ENCODE data around the gene TRIM72. TPM values are rescaled to one million over a fixed set of nuclear protein-coding genes. Genes with fewer than 3 reads are reported as not detected.

Gene TRIM72
- total RNA-seq, 4 donors from 2014 or later, result 76.7 to 101 (median 97.4) TPM

- DNase-seq (no peak), ATAC-seq (no peak)
- intact Hi-C loops (cut with DNase I; ENCODE audit: low total_unique reads), result no loop called here
- TF ChIP-seq CTCF (IDR thresholded peaks at IDR 0.05 in 4 of 5, conservative IDR thresholded peaks at IDR 0.05 in 1 of 5) (no peak), POLR2A (IDR thresholded peaks at IDR 0.05) (no peak)
- Histone ChIP-seq H3K9me3 (no peaks in the 10 kb centered on the region), H3K4me1 (no peaks in the 10 kb centered on the region), H3K27me3 (peaks cover 0 to 2% (median under 1%) of the 10 kb centered on the region in 3 donors), H3K4me3 (no peak overlapping the region), H3K36me3 (no peaks in the 10 kb centered on the region), H3K27ac (no peak overlapping the region)
- in situ Hi-C loops (cut with MboI; ENCODE audit: low sequenced_read_pairs in 4 of 4), result no loop called here
Observed at GRCh38 chr16:31270795-31271194, 56.9 kb downstream of the TRIM72 start.

- no peaks in the 10 kb centered on the region for H3K4me1 ChIP-seq
- in situ Hi-C loops (cut with MboI; ENCODE audit: low sequenced_read_pairs in 4 of 4), result no loop called here
- intact Hi-C loops (cut with DNase I; ENCODE audit: low total_unique reads), result no loop called here
- H3K4me3 ChIP-seq, result no peak overlapping the region
- H3K36me3 ChIP-seq, result no peaks in the 10 kb centered on the region
- H3K9me3 ChIP-seq, result no peaks in the 10 kb centered on the region
- no peak for ATAC-seq
- no peak overlapping the region for H3K27ac ChIP-seq
- TF ChIP-seq POLR2A (IDR thresholded peaks at IDR 0.05), result no peak
- no peak for TF ChIP-seq CTCF (IDR thresholded peaks at IDR 0.05 in 4 of 5, conservative IDR thresholded peaks at IDR 0.05 in 1 of 5)
- DNase-seq, result no peak
- no peaks in the 10 kb centered on the region for H3K27me3 ChIP-seq
Observed at GRCh38 chr16:31271621-31272190, 57.8 kb downstream of the TRIM72 start.

GRCh38 chr16:31273187-31273586 lies 59.3 kb downstream of the TRIM72 start:
- no peak for TF ChIP-seq POLR2A (IDR thresholded peaks at IDR 0.05)
- no peak for TF ChIP-seq CTCF (IDR thresholded peaks at IDR 0.05 in 4 of 5, conservative IDR thresholded peaks at IDR 0.05 in 1 of 5)
- no peak for DNase-seq
- Histone ChIP-seq H3K27ac (no peak overlapping the region), H3K4me3 (no peak overlapping the region), H3K36me3 (no peaks in the 10 kb centered on the region), H3K27me3 (no peaks in the 10 kb centered on the region), H3K9me3 (no peaks in the 10 kb centered on the region), H3K4me1 (no peaks in the 10 kb centered on the region)
- ATAC-seq, result no peak
- in situ Hi-C loops (cut with MboI; ENCODE audit: low sequenced_read_pairs in 4 of 4) (no loop called here), intact Hi-C loops (cut with DNase I; ENCODE audit: low total_unique reads) (no loop called here)

- in situ Hi-C loops (cut with MboI; ENCODE audit: low sequenced_read_pairs in 4 of 4), result no loop called here
- no peak for ATAC-seq
- Histone ChIP-seq H3K27ac (no peak overlapping the region), H3K36me3 (no peaks in the 10 kb centered on the region), H3K9me3 (no peaks in the 10 kb centered on the region), H3K4me1 (no peaks in the 10 kb centered on the region), H3K27me3 (no peaks in the 10 kb centered on the region), H3K4me3 (no peak overlapping the region)
- intact Hi-C loops (cut with DNase I; ENCODE audit: low total_unique reads), result no loop called here
- TF ChIP-seq CTCF (IDR thresholded peaks at IDR 0.05 in 4 of 5, conservative IDR thresholded peaks at IDR 0.05 in 1 of 5) (no peak), POLR2A (IDR thresholded peaks at IDR 0.05) (no peak)
- DNase-seq, result peak in 1 of 2 donors; percentile 33
Observed at GRCh38 chr16:31273676-31274075, 59.8 kb downstream of the TRIM72 start.

Measured in gastrocnemius medialis (tissue), 4 donors.